Measurements from ENCODE around the gene GSTA4. TPM values are rescaled to one million over a fixed set of nuclear protein-coding genes. Genes with fewer than 3 reads are reported as not detected.
A peak's percentile ranks its signal among the peaks of the same experiment; 100 is the strongest.

Gene GSTA4, protein sequence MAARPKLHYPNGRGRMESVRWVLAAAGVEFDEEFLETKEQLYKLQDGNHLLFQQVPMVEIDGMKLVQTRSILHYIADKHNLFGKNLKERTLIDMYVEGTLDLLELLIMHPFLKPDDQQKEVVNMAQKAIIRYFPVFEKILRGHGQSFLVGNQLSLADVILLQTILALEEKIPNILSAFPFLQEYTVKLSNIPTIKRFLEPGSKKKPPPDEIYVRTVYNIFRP
- 100 to 1,000 TPM; 107 to 124 (median 115) TPM for polyA plus RNA-seq (ENCODE audit: insufficient read length in 3 of 3)

GRCh38 chr6:52995089-52995912 is at the start of gene GSTA4:
Gene GSTA4 (minus strand): TSS chr6:52995284. CDS start chr6:52994243, 1,041 bp downstream.
- peak; percentile 93 to 98 (median 97) for DNase-seq (ENCODE audit: low read depth in 3 of 3, low spot score in 2 of 3)

- DNase-seq (ENCODE audit: low read depth in 3 of 3, low spot score in 2 of 3): no peak
Measured at GRCh38 chr6:53044572-53044971, 49.5 kb upstream of the GSTA4 start.

DNA sequence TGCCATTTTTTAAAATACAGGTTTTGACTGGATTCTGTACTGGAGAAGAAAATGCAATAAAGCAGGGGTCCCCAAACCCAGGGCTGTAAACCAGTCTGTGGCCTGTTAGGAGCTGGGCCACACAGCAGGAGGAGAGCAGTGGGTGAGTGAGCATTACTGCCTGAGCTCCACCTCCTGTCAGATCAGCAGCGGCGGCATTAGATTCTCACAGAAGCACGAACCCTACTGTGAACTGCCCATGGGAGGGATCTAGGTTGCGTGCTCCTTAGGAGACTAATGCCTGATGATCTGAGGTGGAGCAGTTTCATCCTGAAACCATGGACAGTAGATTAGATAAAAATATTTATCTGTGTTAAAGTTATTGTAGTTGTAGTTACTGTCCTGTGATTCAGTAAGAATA is 49.0 kb upstream of the GSTA4 start:
- DNase-seq (ENCODE audit: low read depth in 3 of 3, low spot score in 2 of 3): no peak

DNA sequence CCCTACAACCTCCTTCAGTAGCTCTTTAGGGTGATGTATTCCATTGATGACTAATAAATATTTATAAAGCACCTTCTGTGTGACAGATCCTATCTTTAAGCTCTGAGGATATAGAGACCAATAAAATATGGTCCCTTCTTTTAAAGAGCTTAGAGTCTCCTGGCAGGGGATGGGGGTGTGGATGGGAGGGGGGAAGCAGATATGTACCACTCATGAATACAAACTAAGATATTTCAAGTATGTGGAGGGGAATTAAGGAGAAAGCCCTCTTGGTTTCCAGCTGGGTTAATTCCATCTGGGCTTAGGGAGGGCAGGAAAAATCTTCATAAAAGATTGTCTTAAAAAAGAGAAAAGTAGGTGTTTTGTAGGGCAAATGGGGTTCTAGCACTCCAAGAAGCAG is 48.5 kb upstream of the GSTA4 start:
- no peak for DNase-seq (ENCODE audit: low read depth in 3 of 3, low spot score in 2 of 3)

DNA sequence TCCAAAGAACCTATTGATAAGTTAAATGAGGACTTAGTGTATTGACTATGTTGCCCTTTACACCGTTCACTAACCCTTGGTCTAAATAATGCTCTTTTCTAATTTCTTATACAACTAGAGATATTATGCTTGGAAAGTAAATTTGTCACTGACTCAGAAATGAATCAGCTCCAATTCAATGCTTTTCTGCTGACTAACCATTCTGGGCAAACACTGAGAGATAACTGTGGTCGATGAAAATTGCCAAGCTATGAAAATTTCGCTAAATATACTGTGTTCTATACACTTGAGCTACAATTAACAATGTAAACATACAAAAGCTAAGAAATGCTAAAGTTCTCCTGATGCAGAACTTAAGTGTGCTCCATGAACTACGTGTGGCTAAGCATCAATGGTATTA is 47.0 kb upstream of the GSTA4 start:
- DNase-seq (ENCODE audit: low read depth in 3 of 3, low spot score in 2 of 3): no peak

GRCh38 chr6:53041356-53041755 is 46.3 kb upstream of the GSTA4 start:
- no peak for DNase-seq (ENCODE audit: low read depth in 3 of 3, low spot score in 2 of 3)

- no peak for DNase-seq (ENCODE audit: low read depth in 3 of 3, low spot score in 2 of 3)
Measured at GRCh38 chr6:53038596-53038995, 43.5 kb upstream of the GSTA4 start.

DNA sequence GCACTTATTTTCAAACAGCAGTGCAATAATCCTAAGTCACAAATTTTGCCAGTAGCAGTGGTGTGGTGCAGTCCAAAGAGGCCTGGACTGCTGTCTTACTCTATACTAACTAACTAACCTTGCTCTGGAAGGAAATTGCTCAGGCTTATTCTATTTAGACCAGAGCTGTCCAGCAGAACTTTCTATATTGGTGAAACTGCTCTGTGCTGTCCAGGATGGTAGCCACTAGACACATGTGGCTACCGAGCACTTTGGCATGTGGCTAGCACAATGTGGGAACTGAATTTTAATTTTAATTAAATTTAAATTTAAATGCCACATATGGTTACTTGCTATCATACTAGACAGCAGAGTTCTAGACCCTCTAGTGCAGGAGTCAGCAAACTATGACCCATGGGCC is 43.1 kb upstream of the GSTA4 start:
- no peak for DNase-seq (ENCODE audit: low read depth in 3 of 3, low spot score in 2 of 3)

- DNase-seq (ENCODE audit: low read depth in 3 of 3, low spot score in 2 of 3): no peak
Measured at GRCh38 chr6:53035549-53036213, 40.6 kb upstream of the GSTA4 start.

- peak in 1 of 3 donors; percentile 3 for DNase-seq (ENCODE audit: low read depth in 3 of 3, low spot score in 2 of 3)
Measured at GRCh38 chr6:53033764-53034163, 38.7 kb upstream of the GSTA4 start.

GRCh38 chr6:53032849-53033248 is 37.8 kb upstream of the GSTA4 start:
- DNase-seq (ENCODE audit: low read depth in 3 of 3, low spot score in 2 of 3): no peak

GRCh38 chr6:53031281-53031680 is 36.2 kb upstream of the GSTA4 start:
- no peak for DNase-seq (ENCODE audit: low read depth in 3 of 3, low spot score in 2 of 3)

- no peak for DNase-seq (ENCODE audit: low read depth in 3 of 3, low spot score in 2 of 3)
Measured at GRCh38 chr6:53029761-53030160, 34.7 kb upstream of the GSTA4 start.

GRCh38 chr6:53029257-53029656 is 34.2 kb upstream of the GSTA4 start:
- DNase-seq (ENCODE audit: low read depth in 3 of 3, low spot score in 2 of 3): no peak

GRCh38 chr6:53028467-53028866 is 33.4 kb upstream of the GSTA4 start:
- DNase-seq (ENCODE audit: low read depth in 3 of 3, low spot score in 2 of 3): no peak

DNA sequence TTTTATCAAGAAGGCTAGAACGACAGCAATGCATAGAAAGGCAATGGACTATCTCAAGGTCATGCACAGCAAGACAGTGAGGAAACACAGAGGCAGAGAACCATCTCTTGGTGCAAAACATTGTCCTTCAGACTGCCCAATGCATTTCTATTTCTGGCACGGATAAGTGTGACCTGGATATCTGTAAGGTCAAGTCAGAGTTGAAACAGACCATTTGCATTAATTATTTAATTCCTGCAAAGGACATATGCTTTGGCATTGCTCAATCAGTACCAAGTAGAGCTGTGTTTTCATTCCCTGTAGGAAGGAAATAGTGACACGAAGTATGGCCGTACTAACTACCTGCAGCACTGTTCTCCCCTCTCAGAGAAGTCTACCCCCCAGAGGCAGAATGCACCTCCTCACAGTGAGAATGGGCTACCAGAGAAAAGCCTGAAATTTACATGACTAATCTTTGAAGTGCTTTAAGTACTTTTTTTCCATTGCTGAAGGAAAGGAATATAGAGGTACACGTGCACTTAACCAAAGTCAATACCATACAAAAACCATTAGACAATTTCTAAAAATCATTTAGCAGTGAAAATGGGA is 32.1 kb upstream of the GSTA4 start:
- no peak for DNase-seq (ENCODE audit: low read depth in 3 of 3, low spot score in 2 of 3)

DNA sequence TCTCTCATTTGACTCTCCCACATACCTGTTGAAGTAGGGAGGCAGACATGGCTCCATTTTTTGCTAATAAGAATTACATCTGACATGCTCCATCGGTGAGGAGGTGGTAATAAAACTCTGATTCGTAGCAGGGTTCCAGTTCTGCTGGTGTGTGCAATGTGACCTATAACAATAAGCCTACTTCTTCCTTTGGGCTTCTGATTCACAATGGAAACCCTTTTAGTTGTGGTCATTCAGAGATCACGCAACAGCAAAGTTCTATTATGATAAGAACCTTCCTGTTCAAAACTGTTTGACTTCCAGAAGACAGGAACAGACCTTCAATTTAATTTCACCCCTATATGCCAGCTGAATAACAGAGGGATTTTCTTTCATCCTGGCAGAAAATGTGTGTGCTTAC is 31.4 kb upstream of the GSTA4 start:
- no peak for DNase-seq (ENCODE audit: low read depth in 3 of 3, low spot score in 2 of 3)

DNA sequence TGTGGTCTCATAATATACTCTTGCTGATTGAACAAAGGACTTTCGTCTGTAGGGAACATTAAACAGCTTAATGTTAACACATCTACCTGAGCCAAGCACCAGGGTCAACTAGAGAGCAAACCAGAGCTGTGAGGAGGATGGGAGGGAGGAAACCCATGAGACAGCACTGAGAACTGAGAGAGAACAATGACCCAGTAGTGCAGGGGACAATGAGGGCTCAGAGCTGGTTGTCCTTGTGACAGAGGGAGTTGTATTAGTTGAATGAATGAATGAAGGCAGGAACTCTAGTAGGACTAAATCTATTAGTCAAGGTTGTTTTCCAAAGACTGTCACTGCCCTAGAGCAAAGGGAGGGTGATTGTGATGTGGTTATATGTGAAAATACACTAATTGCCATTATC is 28.2 kb upstream of the GSTA4 start:
- no peak for DNase-seq (ENCODE audit: low read depth in 3 of 3, low spot score in 2 of 3)

DNA sequence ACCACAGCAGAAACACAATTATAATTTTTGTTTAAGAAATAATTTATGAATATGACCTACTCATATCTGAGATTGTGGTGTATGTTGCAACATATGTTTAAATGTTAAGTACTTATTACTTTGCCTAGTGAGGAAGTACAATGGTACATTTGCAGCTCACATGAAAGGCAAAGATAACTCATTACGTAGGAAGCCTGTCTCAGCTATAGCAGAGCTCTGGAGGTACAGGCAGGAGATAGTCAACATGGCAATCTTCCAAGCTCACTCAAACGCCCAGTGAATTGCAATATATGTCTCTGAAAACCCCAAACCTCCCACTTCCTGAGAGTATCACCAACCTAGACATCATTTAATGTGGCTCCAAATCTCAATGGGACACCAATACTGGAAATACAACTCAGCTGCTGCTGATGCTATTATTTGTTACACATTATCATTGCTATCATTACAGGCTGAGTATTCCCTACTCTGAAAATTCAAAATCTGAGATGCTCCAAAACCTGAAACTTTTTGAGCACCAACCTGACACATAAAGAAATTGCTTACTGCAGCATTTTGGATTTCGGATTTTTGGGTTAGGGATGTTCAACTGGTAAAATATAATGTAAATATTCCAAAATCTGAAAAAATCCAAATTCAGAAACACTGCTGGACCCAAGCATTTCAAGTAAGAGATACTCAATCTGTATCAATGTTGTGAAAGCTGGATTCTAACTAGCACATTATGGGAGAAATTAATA is 25.1 kb upstream of the GSTA4 start:
- DNase-seq (ENCODE audit: low read depth in 3 of 3, low spot score in 2 of 3): no peak

DNA sequence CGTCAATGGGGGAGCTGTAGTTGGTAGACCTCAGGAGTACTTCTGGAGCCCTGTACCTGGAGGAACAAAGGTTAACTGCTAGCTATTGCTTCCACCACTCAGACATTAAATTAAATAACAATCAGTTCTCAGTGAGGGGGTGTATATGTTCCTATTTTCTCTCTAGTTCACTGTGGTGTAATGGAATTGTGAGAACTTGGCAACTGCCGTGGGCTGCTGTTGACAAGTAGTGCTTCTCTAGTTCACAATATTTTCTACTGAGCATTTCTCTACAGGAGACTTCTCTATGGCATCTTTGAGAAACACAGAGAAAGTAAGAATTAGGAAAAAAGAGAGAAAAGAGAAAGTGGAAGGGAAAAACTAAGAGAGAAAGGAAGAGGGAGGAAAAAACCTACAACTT is 23.4 kb upstream of the GSTA4 start:
- no peak for DNase-seq (ENCODE audit: low read depth in 3 of 3, low spot score in 2 of 3)

GRCh38 chr6:53015486-53015885 is 20.4 kb upstream of the GSTA4 start:
- no peak for DNase-seq (ENCODE audit: low read depth in 3 of 3, low spot score in 2 of 3)
